CD4-positive, alpha-beta memory T cell (primary cell): ENCODE measurements around the gene UPK3A. TPM values are rescaled to one million over a fixed set of nuclear protein-coding genes. Genes with fewer than 3 reads are reported as not detected.
A peak's percentile ranks its signal among the peaks of the same experiment; 100 is the strongest.

Experiments
- CTCF ChIA-PET: fragments of 350-600 bp; sonication (Branson Sonifier 250); formaldehyde crosslinking; loops from one replicate; lab custom pipeline; 2021; ENCODE audit warnings: inconsistent platforms; ENCODE audit not compliant: partially characterized antibody; lab: Charles Lee
- POLR2A ChIA-PET: fragments of 350-600 bp; sonication (Branson Sonifier 250); formaldehyde crosslinking; loops from one replicate; lab custom pipeline; 2021; ENCODE audit not compliant: partially characterized antibody; lab: Charles Lee
- DNase-seq, 5 donors: peaks; one replicate each; pipeline versions ENCODE4 v3.0.0 to v3.0.0-alpha.2; 2020 to 2022; ENCODE audit warnings: mixed read lengths in 1 of 5
- H3K27ac ChIP-seq: one replicate; pipeline ENCODE4 v1.7.0; 2013; ENCODE audit warnings: low read depth, low read length
- H3K27me3 ChIP-seq: 2 replicates; pipeline ENCODE4 v1.7.0; 2013; ENCODE audit warnings: mild to moderate bottlenecking, low read length, moderate library complexity; ENCODE audit not compliant: insufficient read depth
- H3K36me3 ChIP-seq: 2 replicates; pipeline ENCODE4 v1.7.0; 2013; ENCODE audit warnings: mild to moderate bottlenecking, low read length, moderate library complexity; ENCODE audit not compliant: insufficient read depth
- H3K4me1 ChIP-seq: 2 replicates; pipeline ENCODE4 v1.7.0; 2013; ENCODE audit warnings: mild to moderate bottlenecking, low read length, moderate library complexity; ENCODE audit not compliant: insufficient read depth
- H3K4me3 ChIP-seq, 2 donors: one replicate each; pipeline ENCODE4 v1.7.0; 2013; ENCODE audit warnings: low read length in 2 of 2, mild to moderate bottlenecking in 1 of 2
- H3K9me3 ChIP-seq, 2 donors: one replicate each; pipeline ENCODE4 v1.7.0; 2013; ENCODE audit warnings: low read length in 2 of 2, control low read depth in 1 of 2; ENCODE audit not compliant: control insufficient read depth in 1 of 2
- H3K27ac Mint-ChIP-seq, 7 donors: one replicate each; pipeline ENCODE4 v1.8.0; 2020 to 2021; ENCODE audit warnings: mixed read lengths in 7 of 7, mild to moderate bottlenecking in 6 of 7, inconsistent platforms in 3 of 7, moderate library complexity in 3 of 7
- H3K27me3 Mint-ChIP-seq, 2 donors: one replicate each; pipeline ENCODE4 v1.8.0; 2020 to 2021; ENCODE audit warnings: mixed read lengths in 2 of 2
- H3K36me3 Mint-ChIP-seq, 2 donors: one replicate each; pipeline ENCODE4 v1.8.0; 2020 to 2021; ENCODE audit warnings: mixed read lengths in 2 of 2, inconsistent platforms in 1 of 2, mild to moderate bottlenecking in 1 of 2
- H3K4me1 Mint-ChIP-seq, 4 donors: one replicate each; pipeline ENCODE4 v1.8.0; 2020 to 2021; ENCODE audit warnings: mixed read lengths in 4 of 4, mild to moderate bottlenecking in 1 of 4
- H3K4me3 Mint-ChIP-seq, 8 donors: one replicate each; pipeline ENCODE4 v1.8.0; 2020 to 2021; ENCODE audit warnings: mixed read lengths in 8 of 8, mild to moderate bottlenecking in 7 of 8, moderate library complexity in 6 of 8, inconsistent platforms in 3 of 8
- H3K9me3 Mint-ChIP-seq, 8 donors: one replicate each; pipeline ENCODE4 v1.8.0; 2020 to 2021; ENCODE audit warnings: mixed read lengths in 8 of 8, mild to moderate bottlenecking in 5 of 8, inconsistent platforms in 3 of 8, moderate library complexity in 1 of 8
- intact Hi-C: fragments of 100-400 bp; cut with micrococcal nuclease; formaldehyde crosslinking; loops from one replicate; pipeline ENCODE4 v1.15.1; 2023
- polyA plus RNA-seq, 2 donors: library from polyadenylated mRNA; unstranded; fragments of 300-500 nt; fragmentation: Illumina TruSeq; gene quantifications; one replicate each; pipeline ENCODE4 v1.2.3, GENCODE V29; 2021
- total RNA-seq, 2 experiments: library from RNA; stranded (reverse); gene quantifications; one replicate each; pipeline ENCODE4 v1.2.3, GENCODE V29; 2021

UPK3A gene
- total and polyA plus RNA-seq, 4 experiments from 2014 or later, result not detected

- Histone ChIP-seq H3K9me3 (no peaks in the 10 kb centered on the region), H3K27me3 (no peaks in the 10 kb centered on the region), H3K4me1 (peaks cover 70% of the 10 kb centered on the region), H3K4me3 (peak overlapping the region; percentile 26 to 49), H3K27ac (peak overlapping the region; percentile 94), H3K36me3 (peaks cover 19% of the 10 kb centered on the region)
- peak; percentile 69 to 91 (median 75) for DNase-seq
- Mint-ChIP-seq H3K4me1 (peaks cover 36 to 93% (median 75%) of the 10 kb centered on the region in 4 donors), H3K9me3 (peaks cover 0 to 3% (median 0%) of the 10 kb centered on the region in 8 donors), H3K36me3 (peaks cover 14 to 20% of the 10 kb centered on the region in 2 donors), H3K27me3 (no peaks in the 10 kb centered on the region), H3K4me3 (peak overlapping the region; percentile 81 to 89 (median 83)), H3K27ac (peak overlapping the region; percentile 96 to 100 (median 99))
- intact Hi-C loops, result loop anchor here (1.0 to 5.0 kb wide), 6 partner anchors 9 to 719 kb away; partner anchors contain the start of genes FAM118A, NUP50, RIBC2 and SMC1B
- ChIA-PET CTCF (interaction anchor here (0.7 to 1.0 kb wide), 2 partner anchors 13 to 23 kb away, joined by 3 to 5 read pairs; no protein-coding TSS in a partner anchor), POLR2A (interaction anchor here (0.6 to 4.2 kb wide), 8 partner anchors 9 to 146 kb away, joined by 3 to 41 read pairs (median 3); partner anchors contain the start of gene FAM118A)
These were observed 34.0 kb downstream of the UPK3A start for GRCh38 chr22:45318558-45319323.

- Histone ChIP-seq H3K27ac (peak overlapping the region; percentile 94), H3K9me3 (no peaks in the 10 kb centered on the region), H3K4me3 (peak overlapping the region; percentile 26 to 49), H3K4me1 (peaks cover 65% of the 10 kb centered on the region), H3K36me3 (peaks cover 25% of the 10 kb centered on the region), H3K27me3 (no peaks in the 10 kb centered on the region)
- intact Hi-C loops, result loop anchor here (5.0 kb wide), 3 partner anchors 37 to 718 kb away; partner anchors contain the start of genes NUP50 and UPK3A
- Mint-ChIP-seq H3K9me3 (peaks cover 0 to 5% (median 0%) of the 10 kb centered on the region in 8 donors), H3K27me3 (no peaks in the 10 kb centered on the region), H3K36me3 (peaks cover 18 to 25% of the 10 kb centered on the region in 2 donors), H3K4me1 (peaks cover 35 to 94% (median 75%) of the 10 kb centered on the region in 4 donors), H3K4me3 (peak overlapping the region; percentile 81 to 89 (median 83)), H3K27ac (peak overlapping the region; percentile 96 to 100 (median 99))
- CTCF ChIA-PET, result no interaction called here
- POLR2A ChIA-PET, result interaction anchor here (0.6 to 4.2 kb wide), 4 partner anchors 9 to 23 kb away, joined by 3 to 41 read pairs (median 15); partner anchors contain the start of gene FAM118A
- no peak for DNase-seq
These were observed 34.6 kb downstream of the UPK3A start for GRCh38 chr22:45319324-45319685.

GRCh38 chr22:45320357-45320976 lies 35.7 kb downstream of the UPK3A start:
- H3K9me3 Mint-ChIP-seq, result peaks cover 0 to 5% (median 0%) of the 10 kb centered on the region in 8 donors
- H3K27ac Mint-ChIP-seq, result peak overlapping the region; percentile 96 to 100 (median 99)
- ChIA-PET CTCF (interaction anchor here (0.6 kb wide), 1 partner anchor 152 kb away, joined by 3 read pairs; no protein-coding TSS in a partner anchor), POLR2A (interaction anchor here (3.5 kb wide), 1 partner anchor 10 kb away, joined by 41 read pairs; the partner anchor contains the start of gene FAM118A)
- intact Hi-C loops, result no loop called here
- no peaks in the 10 kb centered on the region for H3K27me3 Mint-ChIP-seq
- Histone ChIP-seq H3K27ac (peak overlapping the region; percentile 94), H3K4me1 (peaks cover 53% of the 10 kb centered on the region), H3K36me3 (peaks cover 28% of the 10 kb centered on the region), H3K9me3 (no peaks in the 10 kb centered on the region), H3K4me3 (no peak overlapping the region), H3K27me3 (no peaks in the 10 kb centered on the region)
- peaks cover 34 to 94% (median 72%) of the 10 kb centered on the region in 4 donors for H3K4me1 Mint-ChIP-seq
- peak overlapping the region in 6 of 8 donors; percentile 82 to 89 (median 83) for H3K4me3 Mint-ChIP-seq
- peaks cover 23 to 35% of the 10 kb centered on the region in 2 donors for H3K36me3 Mint-ChIP-seq
- DNase-seq, result no peak

GRCh38 chr22:45321827-45322226 lies 37.1 kb downstream of the UPK3A start:
- H3K4me1 Mint-ChIP-seq, result peaks cover 28 to 82% (median 64%) of the 10 kb centered on the region in 4 donors
- H3K36me3 ChIP-seq, result peaks cover 28% of the 10 kb centered on the region
- ChIA-PET CTCF (no interaction called here), POLR2A (interaction anchor here (1.1 to 2.0 kb wide), 2 partner anchors 8 to 13 kb away, joined by 3 to 6 read pairs; no protein-coding TSS in a partner anchor)
- no peak overlapping the region for H3K4me3 ChIP-seq
- peaks cover 40% of the 10 kb centered on the region for H3K4me1 ChIP-seq
- peaks cover 0 to 5% (median 0%) of the 10 kb centered on the region in 8 donors for H3K9me3 Mint-ChIP-seq
- H3K9me3 ChIP-seq, result no peaks in the 10 kb centered on the region
- H3K27me3 ChIP-seq, result no peaks in the 10 kb centered on the region
- intact Hi-C loops, result no loop called here
- H3K36me3 Mint-ChIP-seq, result peaks cover 28 to 39% of the 10 kb centered on the region in 2 donors
- no peaks in the 10 kb centered on the region for H3K27me3 Mint-ChIP-seq
- H3K4me3 Mint-ChIP-seq, result peak overlapping the region in 1 of 8 donors; percentile 17
- no peak overlapping the region for H3K27ac ChIP-seq
- no peak for DNase-seq
- H3K27ac Mint-ChIP-seq, result peak overlapping the region in 6 of 7 donors; percentile 73 to 99 (median 92)

DNA sequence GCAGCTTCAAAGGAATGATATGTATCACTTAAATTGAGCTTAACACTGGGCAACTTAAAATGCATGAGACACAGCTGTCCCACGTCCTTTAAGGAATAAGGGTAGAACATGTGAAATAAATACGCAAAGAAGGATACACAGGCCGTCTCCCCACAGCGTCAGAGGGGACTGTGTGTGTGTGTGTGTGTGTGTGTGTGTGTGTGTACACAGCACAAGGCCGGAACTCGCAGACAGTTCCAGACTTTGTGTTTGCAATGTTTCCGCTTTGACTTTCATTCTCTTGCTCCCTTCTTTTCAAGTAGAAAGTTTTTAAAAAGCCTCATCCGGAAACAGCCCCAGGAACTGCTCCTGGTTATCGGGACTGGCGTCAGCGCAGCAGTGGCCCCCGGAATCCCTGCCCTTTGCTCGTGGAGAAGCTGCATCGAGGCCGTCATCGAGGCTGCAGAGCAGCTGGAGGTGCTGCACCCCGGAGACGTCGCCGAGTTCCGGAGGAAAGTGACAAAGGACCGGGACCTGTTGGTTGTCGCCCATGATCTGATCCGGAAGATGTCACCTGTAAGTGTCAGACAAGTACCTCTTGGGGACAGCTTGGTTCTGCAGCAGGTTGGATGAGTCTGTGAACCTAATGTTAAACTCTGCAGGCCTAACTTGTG lies 38.2 kb downstream of the UPK3A start:
- H3K4me1 Mint-ChIP-seq, result peaks cover 26 to 75% (median 54%) of the 10 kb centered on the region in 4 donors
- H3K27me3 Mint-ChIP-seq, result no peaks in the 10 kb centered on the region
- Histone ChIP-seq H3K4me3 (no peak overlapping the region), H3K4me1 (peaks cover 28% of the 10 kb centered on the region), H3K27me3 (no peaks in the 10 kb centered on the region), H3K36me3 (peaks cover 36% of the 10 kb centered on the region), H3K9me3 (no peaks in the 10 kb centered on the region), H3K27ac (no peak overlapping the region)
- peaks cover 34 to 45% of the 10 kb centered on the region in 2 donors for H3K36me3 Mint-ChIP-seq
- DNase-seq, result peak in 3 of 5 donors; percentile 19 to 49 (median 31)
- H3K9me3 Mint-ChIP-seq, result peaks cover 0 to 5% (median 0%) of the 10 kb centered on the region in 8 donors
- intact Hi-C loops, result no loop called here
- peak overlapping the region in 6 of 8 donors; percentile 31 to 79 (median 64) for H3K4me3 Mint-ChIP-seq
- H3K27ac Mint-ChIP-seq, result peak overlapping the region in 6 of 7 donors; percentile 71 to 99 (median 90)
- ChIA-PET CTCF (no interaction called here), POLR2A (interaction anchor here (1.1 to 2.0 kb wide), 5 partner anchors 9 to 59 kb away, joined by 3 to 6 read pairs (median 4); no protein-coding TSS in a partner anchor)

DNA sequence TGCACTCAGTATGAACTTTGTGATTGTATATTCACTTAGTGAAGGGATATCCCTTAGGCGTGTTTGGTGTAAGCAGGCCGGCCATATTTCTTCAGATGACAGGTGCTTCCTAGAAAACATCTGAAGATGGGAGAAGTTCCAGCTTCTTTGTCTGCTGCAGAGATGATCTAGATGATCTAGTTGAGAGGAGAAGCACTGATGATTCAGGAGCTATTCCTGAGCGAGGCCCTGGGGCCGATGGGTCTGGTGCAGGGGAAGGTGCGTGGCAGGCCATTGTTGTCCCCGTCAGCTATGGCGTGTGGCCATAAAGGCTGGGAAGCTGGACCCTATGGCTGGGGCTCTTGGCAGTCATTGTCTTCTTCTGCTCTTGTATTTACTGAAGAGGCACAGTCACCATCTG lies 38.9 kb downstream of the UPK3A start:
- H3K4me3 ChIP-seq, result no peak overlapping the region
- no peaks in the 10 kb centered on the region for H3K9me3 ChIP-seq
- H3K27me3 ChIP-seq, result no peaks in the 10 kb centered on the region
- Mint-ChIP-seq H3K27ac (peak overlapping the region in 6 of 7 donors; percentile 78 to 96 (median 88)), H3K36me3 (peaks cover 34 to 43% of the 10 kb centered on the region in 2 donors), H3K4me3 (peak overlapping the region in 4 of 8 donors; percentile 8 to 79 (median 40)), H3K9me3 (peaks cover 0 to 5% (median 0%) of the 10 kb centered on the region in 8 donors), H3K4me1 (peaks cover 26 to 68% (median 47%) of the 10 kb centered on the region in 4 donors), H3K27me3 (no peaks in the 10 kb centered on the region)
- POLR2A ChIA-PET, result interaction anchor here (1.4 to 2.0 kb wide), 4 partner anchors 10 to 58 kb away, joined by 3 to 6 read pairs (median 5); no protein-coding TSS in a partner anchor
- H3K4me1 ChIP-seq, result peaks cover 25% of the 10 kb centered on the region
- DNase-seq, result no peak
- CTCF ChIA-PET, result no interaction called here
- intact Hi-C loops, result no loop called here
- H3K27ac ChIP-seq, result no peak overlapping the region
- peaks cover 36% of the 10 kb centered on the region for H3K36me3 ChIP-seq
